Hippocampal formation (tissue), 2 donors: Measurements from ENCODE around the gene FAM171A1.
"Not testable (repeated sequence)": the region's sequence is repeated elsewhere in the genome, so short reads cannot be mapped to it uniquely, and the experiment has no call there.

ENCODE experiments used
- DNase-seq, 2 donors: peaks; one replicate each; lab custom pipeline; 2025; lab: John Stamatoyannopoulos, UW

Gene FAM171A1

DNA sequence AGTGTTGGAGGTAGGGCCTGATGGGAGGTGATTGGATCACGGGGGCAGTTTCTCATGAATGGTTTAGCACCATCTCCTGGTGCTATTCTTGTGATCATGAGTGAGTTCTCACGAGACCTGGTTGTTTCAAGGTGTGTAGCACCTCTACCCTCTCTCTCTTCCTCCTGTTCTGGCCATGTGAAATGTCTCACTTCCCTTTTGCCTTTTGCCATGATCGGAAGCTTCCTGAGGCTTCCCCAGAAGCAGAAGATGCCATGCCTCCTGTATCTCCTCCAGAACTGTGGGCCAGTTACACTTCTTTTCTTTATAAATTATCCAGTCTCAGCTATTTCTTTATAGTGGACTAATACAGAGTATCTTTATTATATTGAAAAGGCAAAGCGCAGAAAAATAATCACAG lies 90.1 kb downstream of the FAM171A1 start:
- no peak for DNase-seq

DNA sequence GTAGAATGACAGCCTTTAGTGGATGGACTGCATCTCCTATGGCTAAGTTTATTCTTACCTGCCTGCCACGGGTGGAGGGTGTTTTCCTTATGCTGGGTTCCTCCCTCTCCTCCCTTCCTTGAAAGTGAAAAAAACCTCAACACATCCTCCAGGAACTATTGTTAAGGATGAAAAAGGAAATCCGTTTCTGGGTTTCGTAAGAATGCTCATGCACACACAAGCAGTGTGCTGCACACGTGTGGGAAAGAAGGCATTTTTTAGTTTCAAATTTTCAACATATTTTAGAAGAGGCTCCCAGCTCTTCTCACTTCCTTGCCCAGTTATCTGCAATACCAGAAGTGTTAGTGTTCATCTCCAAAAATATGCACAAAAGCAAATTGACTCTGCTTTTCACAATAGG lies 90.6 kb downstream of the FAM171A1 start:
- no peak for DNase-seq

DNA sequence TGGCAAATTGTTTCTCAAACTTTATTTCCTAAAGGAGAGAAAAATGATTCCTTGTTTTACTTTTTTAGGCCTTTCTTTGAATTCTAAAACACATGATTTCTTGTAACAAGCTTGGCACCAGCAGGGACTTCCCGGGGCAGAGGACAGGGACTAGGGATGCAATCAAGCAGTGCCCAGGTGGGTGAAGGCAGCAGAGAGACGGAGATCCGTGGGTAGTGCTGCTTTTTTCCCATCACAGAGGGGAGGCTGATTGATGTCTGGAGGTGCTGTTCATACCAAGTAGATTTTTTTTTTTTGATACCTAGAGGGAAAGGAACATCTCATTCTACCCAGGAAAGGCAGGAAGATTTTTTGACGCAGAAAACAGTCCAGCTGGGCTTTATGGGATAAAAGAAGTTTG lies 91.9 kb downstream of the FAM171A1 start:
- DNase-seq = no peak

DNA sequence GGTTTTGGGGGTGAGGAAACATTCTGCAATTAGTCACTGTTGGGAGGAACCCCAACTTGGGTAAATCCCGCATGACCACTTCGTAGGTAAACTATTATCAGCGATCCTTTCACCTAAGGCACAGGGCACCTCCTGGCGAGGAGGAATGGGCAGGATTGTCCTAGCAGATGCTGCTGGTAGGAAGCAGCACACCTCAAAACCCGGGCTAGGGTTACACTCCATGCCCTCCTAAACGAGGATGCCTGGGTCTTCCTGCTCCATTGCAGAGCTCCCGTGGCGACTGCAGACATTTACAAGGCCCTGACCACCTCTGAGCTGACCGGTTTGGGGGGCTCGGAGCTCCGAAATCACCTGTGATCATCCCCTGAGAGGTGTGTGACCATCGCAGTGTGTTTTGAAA lies 92.3 kb downstream of the FAM171A1 start:
- DNase-seq = no peak

DNA sequence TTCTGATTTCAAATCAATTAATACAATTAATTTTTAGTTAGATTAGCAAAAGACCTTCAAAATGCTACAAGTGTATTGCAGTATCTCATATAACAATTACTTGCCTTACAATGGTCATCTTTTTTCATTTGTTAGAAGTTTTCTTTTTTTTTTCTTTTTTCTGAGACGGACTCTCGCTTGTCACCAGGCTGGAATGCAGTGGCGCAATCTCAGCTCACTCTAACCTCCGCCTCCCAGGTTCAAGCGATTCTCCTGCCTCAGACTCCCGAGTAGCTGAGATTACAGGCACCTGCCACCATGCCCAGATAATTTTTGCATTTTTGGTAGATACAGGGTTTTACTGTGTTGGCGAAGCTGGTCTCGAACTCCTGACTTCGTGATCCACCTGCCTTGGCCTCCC lies 95.0 kb downstream of the FAM171A1 start:
- not testable (repeated sequence) for DNase-seq

DNA sequence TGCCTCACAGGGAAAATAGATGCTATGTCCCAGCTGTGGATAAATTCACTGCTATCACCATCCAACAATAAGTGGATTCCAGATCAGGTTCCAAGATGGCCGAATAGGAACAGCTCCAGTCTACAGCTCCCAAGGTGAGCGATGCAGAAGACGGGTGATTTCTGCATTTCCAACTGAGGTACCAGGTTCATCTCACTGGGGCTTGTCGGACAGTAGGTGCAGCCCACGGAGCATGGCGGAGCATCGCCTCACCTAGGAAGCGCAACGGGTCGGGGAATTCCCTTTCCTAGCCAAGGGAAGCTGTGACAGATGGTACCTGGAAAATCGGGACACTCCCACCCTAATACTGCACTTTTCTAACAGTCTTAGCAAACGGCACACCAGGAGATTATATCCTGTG lies 101.3 kb downstream of the FAM171A1 start:
- DNase-seq = not testable (repeated sequence)

DNA sequence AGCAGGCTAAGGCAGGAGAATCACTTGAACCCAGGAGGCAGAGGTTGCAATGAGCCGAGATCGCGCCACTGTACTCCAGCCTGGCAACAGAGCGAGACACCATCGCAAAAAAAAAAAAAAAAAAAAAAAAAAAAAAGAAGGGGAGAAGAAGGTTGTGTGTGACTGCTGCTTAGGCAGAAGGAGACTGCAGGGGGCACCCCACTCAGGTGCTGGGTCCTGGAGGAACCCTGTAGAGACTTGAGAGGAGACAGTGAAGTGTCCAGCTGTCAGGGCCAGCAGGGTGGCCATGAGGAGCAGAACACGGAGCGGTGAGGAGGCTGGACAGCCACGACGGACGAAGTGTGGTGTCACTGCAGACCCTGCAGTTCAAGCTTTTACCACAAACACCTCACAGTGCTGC lies 103.6 kb downstream of the FAM171A1 start:
- DNase-seq = no peak

DNA sequence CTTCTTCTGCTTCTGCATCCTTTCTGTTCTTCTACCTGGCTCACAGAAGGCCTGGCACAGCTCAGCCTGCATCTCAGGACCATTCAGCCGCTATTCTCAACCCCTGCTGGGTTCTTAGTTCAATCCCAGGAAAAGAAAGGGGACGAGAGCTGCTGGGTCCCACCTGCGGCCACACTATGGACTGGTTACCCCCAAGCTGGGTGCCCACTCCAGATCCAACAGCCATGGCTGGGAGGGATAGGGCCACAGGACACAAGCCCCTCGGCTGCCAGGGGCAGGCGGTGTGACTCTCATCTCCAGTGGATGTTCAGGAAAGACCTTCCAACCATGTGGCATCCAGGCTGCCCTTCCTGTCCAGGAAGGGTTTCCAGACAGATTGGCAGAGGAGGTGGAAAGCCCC lies 105.0 kb downstream of the FAM171A1 start:
- no peak for DNase-seq

DNA sequence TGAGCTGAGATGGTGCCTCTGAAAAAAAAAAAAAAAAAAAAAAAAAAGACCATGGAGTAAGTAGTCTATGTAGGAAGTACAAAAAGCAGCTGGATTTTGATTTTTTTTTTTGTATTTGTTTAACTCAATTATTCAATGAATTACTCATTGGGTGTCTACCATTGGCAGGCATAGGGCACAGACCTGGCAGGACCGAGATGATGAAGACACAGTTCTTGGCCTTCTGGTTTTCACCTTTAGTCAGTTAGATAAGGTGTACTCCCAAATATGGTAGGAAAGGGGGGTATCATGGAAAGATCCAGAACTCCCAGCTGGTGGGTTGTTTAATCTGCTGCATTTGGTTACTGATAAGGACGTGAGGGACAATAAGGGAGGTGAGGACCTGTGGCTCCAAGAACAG lies 105.5 kb downstream of the FAM171A1 start:
- no peak for DNase-seq

DNA sequence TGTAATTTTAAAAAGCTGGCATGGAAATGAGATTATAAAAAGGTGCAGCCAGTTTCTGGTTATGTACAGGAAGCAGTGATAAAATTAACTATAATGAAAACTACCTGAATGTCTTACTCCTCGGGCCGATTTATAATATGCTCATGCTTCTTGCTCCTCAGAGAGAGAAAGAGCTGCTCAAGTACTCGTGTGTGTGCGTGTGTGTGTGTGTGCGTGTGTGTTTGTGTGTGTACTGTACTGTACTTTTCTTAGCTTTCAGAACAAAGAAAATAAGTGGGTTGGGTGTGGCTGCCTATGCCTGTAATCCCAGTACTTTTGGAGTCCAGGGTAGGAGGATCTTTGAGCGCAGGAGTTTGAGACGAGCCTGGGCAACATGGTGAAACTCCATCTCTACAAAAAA lies 106.0 kb downstream of the FAM171A1 start:
- DNase-seq = no peak

DNA sequence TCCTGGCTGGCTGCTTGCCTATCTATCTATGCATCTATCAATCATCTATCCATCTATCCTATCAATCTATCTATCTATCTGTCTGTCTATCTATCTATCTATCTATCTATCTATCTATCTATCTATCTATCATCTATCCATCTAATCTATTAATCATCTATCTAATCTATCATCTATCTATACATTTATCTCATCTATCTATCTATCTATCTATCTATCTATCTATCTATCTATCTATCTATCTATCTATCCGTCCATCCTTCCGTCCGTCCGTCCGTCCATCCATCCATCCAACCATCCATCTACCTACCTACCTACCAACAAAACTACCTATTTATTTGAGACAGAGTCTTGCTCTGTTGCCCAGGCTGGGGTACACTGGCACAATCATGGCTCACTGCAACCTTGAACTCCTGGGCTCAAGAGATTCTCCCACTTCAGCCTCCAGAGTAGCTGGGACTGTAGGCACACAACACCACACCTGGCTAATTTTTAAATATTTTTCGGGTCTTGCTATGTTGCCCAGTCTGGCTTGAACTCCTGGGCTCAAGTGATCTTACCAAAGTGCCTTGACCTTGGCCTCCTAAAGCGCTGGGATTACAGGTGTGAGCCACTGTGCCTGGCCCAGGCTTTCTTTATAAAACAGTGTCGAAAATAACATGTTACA lies 107.3 kb downstream of the FAM171A1 start:
- no peak for DNase-seq

DNA sequence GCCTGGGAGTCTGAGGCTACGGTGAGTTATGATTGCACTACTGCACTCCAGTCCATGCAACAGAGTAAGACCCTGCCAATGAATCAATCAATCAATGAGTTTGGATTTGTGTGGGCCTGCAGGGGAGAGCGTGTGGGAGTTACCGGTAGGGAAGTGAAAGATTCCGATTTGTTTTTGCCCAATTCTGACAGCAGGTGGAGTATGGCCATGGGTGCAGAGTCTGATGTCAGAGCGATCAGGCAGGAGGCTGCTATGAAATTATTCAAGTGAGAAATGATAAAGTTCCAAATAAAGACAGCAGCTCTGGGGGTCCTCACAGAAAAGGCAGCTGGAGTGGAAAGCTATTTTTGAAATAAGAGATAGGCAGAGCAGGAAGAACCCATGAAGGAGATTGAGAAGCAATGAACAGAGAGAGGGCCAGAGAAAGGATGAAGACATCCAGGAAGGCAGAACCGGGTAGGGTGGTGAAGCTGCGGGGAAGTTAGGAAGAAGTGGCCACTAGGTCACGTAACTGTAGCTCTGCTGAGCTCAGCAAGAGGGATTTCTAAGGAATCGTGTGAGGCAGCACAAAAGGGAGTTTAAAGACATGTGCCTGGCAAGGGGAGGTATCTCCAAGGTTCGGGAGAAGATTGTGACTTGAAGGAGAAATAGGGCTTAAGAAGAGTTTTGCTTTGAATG lies 108.9 kb downstream of the FAM171A1 start:
- DNase-seq = peak; percentile 10 to 34

DNA sequence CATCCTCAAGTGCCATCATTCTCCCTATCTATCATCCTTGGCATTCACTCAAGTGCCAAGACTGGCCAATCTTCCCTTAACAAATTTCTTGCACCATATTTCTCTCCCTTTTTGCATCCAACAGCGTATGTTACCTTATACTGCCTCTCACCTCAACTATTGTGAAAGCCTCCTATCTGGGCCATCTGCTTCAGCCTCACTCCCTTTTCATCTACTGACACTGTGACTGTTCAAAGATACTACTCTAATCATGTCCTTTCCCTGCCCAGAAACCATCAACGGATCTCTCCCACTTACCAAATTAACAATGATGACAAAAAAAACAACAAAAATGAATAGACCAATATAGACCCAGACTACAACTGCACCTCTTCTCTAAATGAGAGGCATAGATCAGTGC lies 112.0 kb downstream of the FAM171A1 start:
- no peak for DNase-seq

DNA sequence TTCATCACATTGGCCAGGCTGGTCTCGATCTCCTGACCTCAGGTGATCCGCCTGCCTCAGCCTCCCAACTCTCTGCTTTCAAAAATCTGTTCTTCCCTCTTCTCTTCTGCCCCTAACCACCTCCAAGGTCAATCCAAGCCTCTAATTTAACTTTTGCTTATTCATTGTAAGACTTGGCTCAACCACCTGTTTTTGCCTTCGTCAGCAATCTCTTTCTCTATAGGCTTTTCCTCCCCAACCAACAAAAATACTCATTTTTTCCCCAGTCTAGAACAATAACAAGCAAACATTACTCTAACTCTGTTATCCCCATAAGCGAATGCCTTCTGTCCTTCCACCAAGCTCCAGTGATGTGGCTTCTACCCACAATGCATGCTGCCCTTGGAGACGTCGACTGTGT lies 112.8 kb downstream of the FAM171A1 start:
- DNase-seq = no peak

DNA sequence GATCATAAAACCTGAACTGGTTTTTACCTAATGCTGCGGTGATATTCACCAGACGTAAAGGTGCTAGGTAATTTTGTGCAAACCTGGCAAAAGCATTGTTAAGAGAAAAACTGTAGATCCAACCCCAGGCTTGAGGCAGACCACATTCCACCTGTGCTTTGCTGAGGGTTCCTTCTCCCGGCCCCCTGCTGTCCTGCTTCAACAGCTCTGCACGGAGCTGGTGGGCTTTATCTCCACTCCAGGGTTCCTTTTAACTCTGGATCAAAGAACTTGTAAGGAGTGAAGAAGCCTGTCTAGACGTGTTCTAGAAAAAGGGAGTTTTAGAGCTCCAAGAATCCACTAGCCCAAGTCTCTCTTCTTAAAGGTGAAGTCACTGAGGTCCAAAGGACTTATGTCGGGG lies 115.1 kb downstream of the FAM171A1 start:
- no peak for DNase-seq

DNA sequence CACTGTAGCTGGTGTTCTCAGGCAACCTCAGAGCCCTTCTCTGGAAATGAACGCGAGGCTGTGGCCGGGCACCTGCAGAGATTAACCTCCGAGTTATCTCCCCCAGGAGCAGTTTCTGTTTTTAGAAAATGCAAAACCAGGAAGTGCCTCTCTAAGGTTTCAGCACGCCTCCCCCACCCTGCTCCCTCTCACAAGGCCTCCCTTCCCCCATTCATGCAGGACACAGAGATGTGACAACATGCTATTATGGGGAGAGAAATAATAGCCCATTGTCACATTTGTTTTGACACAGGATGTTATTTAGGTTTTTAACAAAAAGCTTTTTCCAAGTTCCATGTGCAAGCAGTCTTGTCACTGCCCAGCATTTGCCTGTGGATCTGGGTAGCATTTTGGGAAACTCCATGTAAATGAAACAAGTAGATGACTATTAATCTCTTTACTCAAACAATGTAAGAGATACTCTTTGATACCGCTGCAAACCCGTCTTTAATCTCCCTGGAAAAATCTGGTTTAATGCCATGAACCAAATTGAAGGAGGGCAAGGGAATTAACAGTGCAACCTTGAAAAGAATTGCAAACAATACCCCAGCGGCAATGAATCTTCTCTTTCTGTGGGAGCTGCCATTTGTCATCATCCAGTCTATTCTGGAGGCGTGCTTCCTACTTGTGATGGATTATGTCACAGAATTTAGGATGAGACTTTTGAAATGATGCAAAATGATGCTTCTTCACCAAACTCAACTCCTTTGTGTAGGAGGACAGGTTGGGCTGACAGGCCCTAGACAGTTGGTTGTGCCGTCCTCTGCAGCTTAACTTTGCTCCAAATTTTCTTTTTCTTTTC lies 116.1 kb downstream of the FAM171A1 start:
- peak; percentile 55 to 85 for DNase-seq

DNA sequence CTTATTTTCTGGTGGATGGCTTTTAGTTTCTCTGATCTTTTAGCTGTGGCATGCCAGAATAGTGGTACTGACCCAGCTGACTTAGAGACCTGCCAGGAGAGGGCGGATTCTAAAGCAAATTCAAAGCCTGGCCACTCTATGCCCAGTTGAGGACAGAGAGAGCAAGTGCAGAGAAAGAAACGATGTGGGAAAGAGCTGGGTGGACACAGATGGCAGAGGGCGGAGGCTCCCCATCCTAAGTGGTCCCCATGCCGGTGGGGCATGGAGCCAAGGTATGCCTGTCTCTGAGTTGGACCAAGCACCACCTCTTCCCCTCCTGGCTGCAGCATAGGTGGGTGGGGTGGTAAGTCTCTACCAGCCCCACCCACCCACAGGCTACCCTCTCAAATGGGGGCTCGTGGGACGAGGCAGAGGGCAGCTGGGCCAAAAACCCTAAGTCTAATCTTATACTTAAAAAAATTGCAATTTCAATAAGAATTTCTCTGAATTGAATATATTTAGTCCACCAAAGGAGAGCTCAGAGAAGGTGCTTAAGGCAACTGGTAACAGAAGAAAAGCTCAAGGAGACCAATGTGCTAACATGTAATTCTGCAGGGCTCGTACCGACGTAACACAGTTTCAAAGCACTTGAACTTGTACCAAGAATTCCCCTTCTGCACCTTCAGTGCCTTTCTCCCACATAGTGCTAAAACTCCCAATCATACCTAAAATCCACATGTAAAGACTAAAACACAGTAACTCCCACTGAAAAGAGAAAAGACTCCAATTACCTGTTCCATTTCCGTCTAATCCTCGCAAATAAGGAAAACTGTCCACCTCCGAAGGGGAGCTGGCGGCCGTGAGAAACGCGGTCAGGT lies 116.9 kb downstream of the FAM171A1 start:
- DNase-seq = peak; percentile 31 to 54

DNA sequence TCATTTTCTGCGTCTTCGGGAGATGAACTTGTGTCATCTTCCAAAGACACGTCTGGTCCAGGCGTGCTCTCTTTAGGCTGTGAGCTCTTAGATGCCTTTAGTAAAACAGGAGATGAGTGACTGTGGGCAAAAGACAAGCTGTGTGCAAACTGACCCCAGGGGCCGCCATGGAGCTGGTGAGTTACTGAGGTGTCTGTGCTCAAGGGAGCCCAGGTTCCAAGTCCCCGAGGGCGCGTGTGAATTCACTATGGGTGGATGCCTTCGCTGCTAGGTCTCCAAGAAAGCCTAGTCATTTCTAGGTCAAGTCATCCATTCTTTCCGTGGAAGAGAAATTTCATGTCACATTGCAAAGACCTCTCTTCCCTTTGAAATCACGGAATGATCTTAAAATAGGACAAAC lies 118.7 kb downstream of the FAM171A1 start:
- no peak for DNase-seq

DNA sequence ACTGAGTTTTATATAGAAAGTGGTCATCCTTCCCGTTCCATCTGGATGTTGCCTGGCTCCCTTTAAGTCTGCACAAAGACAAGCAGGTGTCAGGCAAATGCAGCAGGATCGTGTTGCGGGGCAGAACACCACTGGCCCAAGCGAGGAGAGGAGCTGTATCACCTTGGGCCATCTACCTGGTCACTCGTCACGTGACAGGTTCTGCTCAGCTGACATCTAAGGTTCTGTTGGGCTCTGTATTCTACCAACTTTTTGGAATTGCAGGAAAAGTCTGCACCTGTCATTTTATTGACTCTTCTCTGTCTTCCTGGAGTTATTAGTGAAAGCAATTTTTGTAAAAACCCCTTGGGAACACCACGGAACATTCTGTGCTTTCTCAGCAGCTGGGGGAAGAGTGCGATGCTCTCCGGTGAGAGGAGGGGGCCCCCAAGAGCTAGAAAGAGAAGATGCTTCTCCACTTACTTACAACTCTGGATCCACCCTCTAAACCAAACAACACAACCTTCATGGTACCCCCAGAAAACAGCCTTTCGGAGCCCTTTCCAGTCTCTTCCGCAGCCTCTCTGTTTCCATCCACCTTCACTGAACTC lies 119.2 kb downstream of the FAM171A1 start:
- DNase-seq = no peak

DNA sequence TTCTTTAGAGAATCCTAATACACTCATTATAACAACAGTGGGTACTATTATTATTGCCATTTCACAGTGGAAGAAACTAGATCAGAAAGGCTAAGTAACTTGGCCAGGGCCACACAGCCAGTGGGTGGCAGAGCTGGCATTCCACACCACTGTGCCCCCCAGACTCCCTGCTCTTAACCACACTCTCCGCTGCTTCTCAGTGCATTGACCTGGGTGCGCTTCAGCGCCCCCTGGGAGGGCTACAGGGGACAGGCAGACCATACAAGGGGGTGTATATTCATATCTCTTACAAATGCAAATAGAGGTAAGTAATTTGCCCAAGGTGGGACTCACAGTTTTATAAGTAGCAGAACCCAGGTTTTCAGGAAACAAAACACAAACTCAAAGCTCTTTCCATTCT lies 125.6 kb downstream of the FAM171A1 start:
- no peak for DNase-seq

DNA sequence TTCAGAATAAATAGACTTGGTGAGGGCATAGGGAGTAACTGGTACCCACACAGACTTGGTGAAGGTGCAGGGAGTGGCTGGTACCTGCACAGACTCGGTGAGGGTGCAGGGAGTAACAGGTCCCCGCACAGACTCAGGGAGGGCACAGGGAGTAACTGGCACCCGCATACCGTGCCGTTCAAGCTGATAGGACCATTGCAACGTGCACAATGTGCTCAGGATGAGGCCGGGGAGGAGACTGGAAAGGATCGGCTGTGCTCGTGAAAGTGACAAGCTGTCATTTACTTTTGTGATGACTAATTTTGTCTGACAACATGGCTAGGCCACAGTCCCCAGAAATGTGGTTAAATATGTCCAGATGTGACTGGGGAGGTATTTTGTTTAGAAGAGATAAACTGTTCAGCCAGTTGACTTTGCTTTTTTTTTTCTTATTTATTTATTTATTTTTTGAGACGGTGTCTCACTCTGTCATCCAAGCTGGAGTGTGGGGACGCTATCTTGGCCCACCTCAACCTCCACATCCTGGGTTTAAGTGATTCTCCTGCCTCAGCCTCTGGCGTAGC lies 126.4 kb downstream of the FAM171A1 start:
- no peak for DNase-seq
